DOHH2 (cell line): Measurements from ENCODE around the gene LNX2.

Experiments used
- EZH2phosphoT487 ChIP-seq: fragments of 200-600 bp; sonication (generic); IDR thresholded peaks from 2 replicates; pipeline ENCODE4 v1.6.1; 2017; ENCODE audit warnings: borderline replicate concordance, mild to moderate bottlenecking, antibody characterized with exemption, low read length, moderate library complexity, mixed read lengths
- TF ChIP-seq, protein P1 (sequence below): fragments of 200-600 bp; sonication (generic); IDR thresholded peaks from one replicate; pipeline ENCODE4 v1.5.1; 2014; ENCODE audit warnings: antibody characterized with exemption, mild to moderate bottlenecking, low read depth, low read length; ENCODE audit not compliant: poor library complexity, severe bottlenecking

DNA sequence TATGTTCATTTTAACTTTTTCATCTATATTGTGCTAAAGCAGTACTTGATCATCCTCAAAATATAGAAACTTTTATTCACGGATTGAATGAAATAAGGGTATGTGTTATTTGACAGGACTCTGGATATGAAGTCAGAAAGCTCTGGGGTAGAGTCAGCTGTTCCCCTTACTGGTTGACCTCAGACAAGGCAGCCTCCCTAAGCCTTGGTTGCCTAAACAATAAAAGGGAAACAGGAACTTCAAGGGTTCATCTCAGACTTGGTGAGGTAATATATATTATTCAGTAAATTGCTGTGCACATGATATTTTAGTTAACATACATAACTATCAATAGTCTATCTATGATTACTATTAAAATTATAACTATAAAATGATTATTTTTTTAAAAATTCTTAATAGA is 14.9 kb upstream of the LNX2 start:
- TF ChIP-seq, protein P1, sequence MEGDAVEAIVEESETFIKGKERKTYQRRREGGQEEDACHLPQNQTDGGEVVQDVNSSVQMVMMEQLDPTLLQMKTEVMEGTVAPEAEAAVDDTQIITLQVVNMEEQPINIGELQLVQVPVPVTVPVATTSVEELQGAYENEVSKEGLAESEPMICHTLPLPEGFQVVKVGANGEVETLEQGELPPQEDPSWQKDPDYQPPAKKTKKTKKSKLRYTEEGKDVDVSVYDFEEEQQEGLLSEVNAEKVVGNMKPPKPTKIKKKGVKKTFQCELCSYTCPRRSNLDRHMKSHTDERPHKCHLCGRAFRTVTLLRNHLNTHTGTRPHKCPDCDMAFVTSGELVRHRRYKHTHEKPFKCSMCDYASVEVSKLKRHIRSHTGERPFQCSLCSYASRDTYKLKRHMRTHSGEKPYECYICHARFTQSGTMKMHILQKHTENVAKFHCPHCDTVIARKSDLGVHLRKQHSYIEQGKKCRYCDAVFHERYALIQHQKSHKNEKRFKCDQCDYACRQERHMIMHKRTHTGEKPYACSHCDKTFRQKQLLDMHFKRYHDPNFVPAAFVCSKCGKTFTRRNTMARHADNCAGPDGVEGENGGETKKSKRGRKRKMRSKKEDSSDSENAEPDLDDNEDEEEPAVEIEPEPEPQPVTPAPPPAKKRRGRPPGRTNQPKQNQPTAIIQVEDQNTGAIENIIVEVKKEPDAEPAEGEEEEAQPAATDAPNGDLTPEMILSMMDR, result no peak
- TF ChIP-seq EZH2phosphoT487, result no peak
